Activated T-helper 2 cell treated with anti-CD3 and anti-CD28 coated beads, Interferon-gamma antibody, Interleukin-2, Interleukin-4, amounts not matched to agents 10 μg/mL and 5 μg/mL and 100 μg/mL, durations not matched to agents 14 hours and 24 hours and 36 hours (primary cell): ENCODE data around the gene NOXO1. TPM values are rescaled to one million over a fixed set of nuclear protein-coding genes. Genes with fewer than 3 reads are reported as not detected.

Source experiments
- DNase-seq: peaks from one replicate; pipeline ENCODE4 v3.0.0; 2021; ENCODE audit warnings: low spot score
- H3K27ac Mint-ChIP-seq: one replicate; pipeline ENCODE4 v1.8.0; 2021; ENCODE audit warnings: mixed read lengths
- H3K27me3 Mint-ChIP-seq: one replicate; pipeline ENCODE4 v1.8.0; 2021; ENCODE audit warnings: low read depth, mixed read lengths
- H3K36me3 Mint-ChIP-seq: one replicate; pipeline ENCODE4 v1.8.0; 2021; ENCODE audit warnings: low read depth, mixed read lengths
- H3K4me1 Mint-ChIP-seq: one replicate; pipeline ENCODE4 v1.8.0; 2021; ENCODE audit warnings: low read depth, mixed read lengths
- H3K4me3 Mint-ChIP-seq: one replicate; pipeline ENCODE4 v1.8.0; 2021; ENCODE audit warnings: low read depth, mild to moderate bottlenecking, moderate library complexity, mixed read lengths
- H3K9me3 Mint-ChIP-seq: one replicate; pipeline ENCODE4 v1.8.0; 2021; ENCODE audit warnings: mixed read lengths
- intact Hi-C: fragments of 100-400 bp; cut with micrococcal nuclease; formaldehyde crosslinking; loops from one replicate; pipeline ENCODE4 v1.15.1; 2023
- total RNA-seq: library from RNA; stranded (reverse); gene quantifications from 2 replicates; pipeline ENCODE4 v1.2.3, GENCODE V29; 2022

The NOXO1 gene, protein sequence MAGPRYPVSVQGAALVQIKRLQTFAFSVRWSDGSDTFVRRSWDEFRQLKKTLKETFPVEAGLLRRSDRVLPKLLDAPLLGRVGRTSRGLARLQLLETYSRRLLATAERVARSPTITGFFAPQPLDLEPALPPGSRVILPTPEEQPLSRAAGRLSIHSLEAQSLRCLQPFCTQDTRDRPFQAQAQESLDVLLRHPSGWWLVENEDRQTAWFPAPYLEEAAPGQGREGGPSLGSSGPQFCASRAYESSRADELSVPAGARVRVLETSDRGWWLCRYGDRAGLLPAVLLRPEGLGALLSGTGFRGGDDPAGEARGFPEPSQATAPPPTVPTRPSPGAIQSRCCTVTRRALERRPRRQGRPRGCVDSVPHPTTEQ
- total RNA-seq = 0.21 and 0.23 TPM in 2 replicates

- Mint-ChIP-seq H3K4me1 (peaks cover 5% of the 10 kb centered on the region), H3K27ac (no peak within 1 kb of the TSS), H3K4me3 (no peak within 1 kb of the TSS), H3K36me3 (peaks cover 24% of the 10 kb centered on the region), H3K9me3 (no peaks in the 10 kb centered on the region), H3K27me3 (peaks cover 30% of the 10 kb centered on the region)
- intact Hi-C loops = no loop called here
- no peak for DNase-seq
These were observed at the start of gene NOXO1 for GRCh38 chr16:1981398-1981836. TSS of gene NOXO1 (minus strand) at chr16:1981469. CDS start at chr16:1981179, 290 bp downstream.

DNA sequence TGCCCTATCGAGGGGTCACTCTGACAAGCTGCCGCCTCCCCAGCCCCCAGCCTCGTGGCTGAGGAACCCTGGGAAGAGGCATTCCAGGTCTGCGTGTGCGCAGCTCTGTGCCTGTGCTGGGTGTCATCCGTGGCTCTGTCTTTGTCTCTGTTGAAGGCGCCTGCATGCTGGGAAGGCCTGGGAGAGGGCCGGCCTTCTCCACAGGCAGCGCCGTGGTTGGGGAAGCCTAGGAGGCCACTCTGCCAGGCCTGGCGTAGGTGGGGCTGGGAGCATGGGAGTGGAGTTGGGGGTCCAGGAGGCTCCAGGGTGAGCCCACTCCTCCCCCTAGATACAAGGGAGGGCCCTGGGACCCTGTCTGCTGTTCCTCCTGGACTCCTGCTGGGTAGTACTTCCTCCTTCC is 48.8 kb upstream of the NOXO1 start:
- peaks cover 26% of the 10 kb centered on the region for H3K27me3 Mint-ChIP-seq
- H3K4me3 Mint-ChIP-seq = no peak overlapping the region
- intact Hi-C loops = no loop called here
- H3K4me1 Mint-ChIP-seq = peaks cover 5% of the 10 kb centered on the region
- no peaks in the 10 kb centered on the region for H3K9me3 Mint-ChIP-seq
- no peak overlapping the region for H3K27ac Mint-ChIP-seq
- no peaks in the 10 kb centered on the region for H3K36me3 Mint-ChIP-seq
- DNase-seq = no peak

DNA sequence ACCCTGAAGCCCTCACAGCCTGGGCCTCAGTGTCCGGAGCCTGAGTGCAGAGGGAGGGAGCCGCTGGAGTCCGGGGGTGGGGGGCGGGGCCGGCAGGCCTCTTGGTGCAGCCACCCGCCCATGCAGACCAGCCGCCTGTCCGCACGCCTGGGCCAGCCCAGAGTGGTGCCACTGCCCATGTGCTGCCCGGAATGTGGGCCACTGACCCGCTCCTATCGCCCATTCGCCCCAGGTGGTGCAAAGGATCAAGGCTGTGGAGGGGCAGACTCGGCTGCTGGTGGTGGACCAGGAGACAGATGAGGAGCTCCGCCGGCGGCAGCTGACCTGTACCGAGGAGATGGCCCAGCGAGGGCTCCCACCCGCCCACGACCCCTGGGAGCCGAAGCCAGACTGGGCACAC is 48.1 kb upstream of the NOXO1 start:
- H3K9me3 Mint-ChIP-seq = no peaks in the 10 kb centered on the region
- no peak overlapping the region for H3K27ac Mint-ChIP-seq
- peaks cover 5% of the 10 kb centered on the region for H3K4me1 Mint-ChIP-seq
- intact Hi-C loops = loop anchor here (10.0 kb wide), 1 partner anchor 225 kb away; the partner anchor contains the start of gene ECI1
- DNase-seq = no peak
- H3K27me3 Mint-ChIP-seq = peaks cover 27% of the 10 kb centered on the region
- no peaks in the 10 kb centered on the region for H3K36me3 Mint-ChIP-seq
- no peak overlapping the region for H3K4me3 Mint-ChIP-seq

GRCh38 chr16:2028620-2029220 is 47.5 kb upstream of the NOXO1 start:
- intact Hi-C loops = loop anchor here (10.0 kb wide), 1 partner anchor 226 kb away; the partner anchor contains the start of gene ECI1
- no peaks in the 10 kb centered on the region for H3K36me3 Mint-ChIP-seq
- H3K27ac Mint-ChIP-seq = no peak overlapping the region
- peaks cover 9% of the 10 kb centered on the region for H3K4me1 Mint-ChIP-seq
- H3K4me3 Mint-ChIP-seq = no peak overlapping the region
- no peaks in the 10 kb centered on the region for H3K9me3 Mint-ChIP-seq
- no peak for DNase-seq
- peaks cover 27% of the 10 kb centered on the region for H3K27me3 Mint-ChIP-seq

GRCh38 chr16:2028146-2028545 is 46.9 kb upstream of the NOXO1 start:
- H3K9me3 Mint-ChIP-seq = no peaks in the 10 kb centered on the region
- no peaks in the 10 kb centered on the region for H3K36me3 Mint-ChIP-seq
- intact Hi-C loops = loop anchor here (10.0 kb wide), 1 partner anchor 227 kb away; the partner anchor contains the start of gene ECI1

GRCh38 chr16:2027024-2028010 is 46.0 kb upstream of the NOXO1 start:
- peak overlapping the region; percentile 52 for H3K4me3 Mint-ChIP-seq
- H3K9me3 Mint-ChIP-seq = no peaks in the 10 kb centered on the region
- DNase-seq = no peak
- intact Hi-C loops = loop anchor here (10.0 kb wide), 1 partner anchor 227 kb away; the partner anchor contains the start of gene ECI1
- H3K4me1 Mint-ChIP-seq = peaks cover 14% of the 10 kb centered on the region
- no peak overlapping the region for H3K27ac Mint-ChIP-seq
- peaks cover 34% of the 10 kb centered on the region for H3K27me3 Mint-ChIP-seq
- H3K36me3 Mint-ChIP-seq = no peaks in the 10 kb centered on the region

More at GRCh38 chr16:2028146-2028545, 46.9 kb upstream of the NOXO1 start:
- DNase-seq = no peak
- no peak overlapping the region for H3K4me3 Mint-ChIP-seq
- peaks cover 27% of the 10 kb centered on the region for H3K27me3 Mint-ChIP-seq
- H3K27ac Mint-ChIP-seq = no peak overlapping the region
- H3K4me1 Mint-ChIP-seq = peaks cover 11% of the 10 kb centered on the region

GRCh38 chr16:2026461-2027023 is 45.3 kb upstream of the NOXO1 start, which contains the start of gene NHERF2:
TSS of gene NHERF2 (plus strand) at chr16:2026902. CDS start at chr16:2027006, 104 bp downstream.
- H3K9me3 Mint-ChIP-seq = no peaks in the 10 kb centered on the region
- peak within 1 kb of the TSS; percentile 52 for H3K4me3 Mint-ChIP-seq
- no peak within 1 kb of the TSS for H3K27ac Mint-ChIP-seq
- no peaks in the 10 kb centered on the region for H3K36me3 Mint-ChIP-seq
- H3K27me3 Mint-ChIP-seq = peaks cover 36% of the 10 kb centered on the region
- peaks cover 14% of the 10 kb centered on the region for H3K4me1 Mint-ChIP-seq
- no peak for DNase-seq
- intact Hi-C loops = loop anchor here (10.0 kb wide), 1 partner anchor 228 kb away; the partner anchor contains the start of gene ECI1

DNA sequence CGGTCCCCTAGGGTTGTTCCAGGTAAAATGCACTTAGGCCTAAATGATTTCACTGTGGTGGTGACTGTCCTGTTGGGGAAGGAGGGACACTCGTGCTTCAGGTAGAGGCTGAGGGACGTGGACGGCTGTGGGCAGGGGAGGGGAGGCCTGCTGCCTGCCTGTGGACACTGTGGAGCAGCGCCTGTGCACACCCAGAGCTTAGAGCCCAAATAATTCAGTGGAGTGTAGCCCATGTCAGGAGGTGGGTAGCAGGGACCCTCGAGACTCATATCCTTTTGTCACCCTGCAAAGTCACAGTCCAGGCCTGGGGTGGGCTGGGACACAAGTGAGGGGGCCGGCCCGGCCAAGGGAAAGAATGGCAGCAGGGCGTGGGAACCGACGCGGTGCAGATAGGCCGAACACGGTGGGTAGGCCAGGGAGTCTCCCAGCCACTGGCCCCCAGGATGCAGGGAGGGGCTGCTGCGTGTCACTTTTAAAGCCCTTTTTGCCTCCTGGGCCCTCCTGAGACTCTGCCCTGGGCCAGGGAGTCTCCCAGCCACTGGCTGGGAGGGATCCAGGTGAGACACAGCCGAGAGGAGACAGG is 44.7 kb upstream of the NOXO1 start:
- intact Hi-C loops = loop anchor here (10.0 kb wide), 1 partner anchor 229 kb away; the partner anchor contains the start of gene ECI1
- Mint-ChIP-seq H3K27ac (no peak overlapping the region), H3K4me3 (peak overlapping the region; percentile 33), H3K27me3 (peaks cover 38% of the 10 kb centered on the region), H3K36me3 (no peaks in the 10 kb centered on the region), H3K4me1 (peaks cover 14% of the 10 kb centered on the region), H3K9me3 (no peaks in the 10 kb centered on the region)
- no peak for DNase-seq

DNA sequence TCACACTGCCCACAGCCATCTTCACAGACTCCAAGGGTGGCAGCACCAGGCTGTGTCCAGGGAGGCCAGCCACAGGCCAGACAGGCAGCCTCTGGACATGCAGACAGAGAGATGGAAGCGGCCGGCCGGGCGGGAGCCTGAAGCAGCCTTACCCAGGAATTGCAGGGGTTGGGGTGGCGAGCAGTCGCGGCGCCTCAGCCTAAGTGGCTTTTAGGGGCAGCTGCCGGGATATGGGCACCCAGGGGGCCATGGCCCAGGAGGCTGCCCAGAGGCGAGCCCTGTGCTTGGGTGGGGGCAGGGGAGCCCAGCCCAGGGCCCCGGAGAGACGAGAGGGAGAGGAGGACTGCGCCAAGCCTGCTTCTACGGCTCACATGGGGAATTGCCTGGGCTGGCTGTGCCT is 44.0 kb upstream of the NOXO1 start:
- H3K27ac Mint-ChIP-seq = no peak overlapping the region

DNA sequence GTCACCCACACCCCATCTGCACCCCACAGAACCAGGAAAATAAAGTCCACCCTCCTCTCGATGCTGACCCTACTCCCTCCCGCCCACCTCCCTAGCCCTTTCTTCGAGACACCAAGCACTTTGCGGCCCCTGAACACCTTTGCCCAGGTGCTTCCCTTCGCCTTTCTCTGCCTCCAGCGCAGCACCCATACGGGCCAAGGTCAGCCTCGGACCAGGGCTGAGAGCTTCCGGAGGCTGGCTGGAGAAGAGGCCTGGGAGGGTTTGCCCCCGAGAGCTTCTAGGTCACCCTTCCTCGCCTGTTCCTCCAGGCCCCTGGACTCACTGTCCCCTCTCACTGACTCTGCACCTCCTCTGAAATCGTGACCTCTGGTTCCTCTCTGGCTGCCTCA is 42.8 kb upstream of the NOXO1 start:
- H3K9me3 Mint-ChIP-seq = no peaks in the 10 kb centered on the region
- peaks cover 16% of the 10 kb centered on the region for H3K4me1 Mint-ChIP-seq
- no peaks in the 10 kb centered on the region for H3K36me3 Mint-ChIP-seq
- peaks cover 42% of the 10 kb centered on the region for H3K27me3 Mint-ChIP-seq
- H3K27ac Mint-ChIP-seq = no peak overlapping the region
- DNase-seq = no peak
- H3K4me3 Mint-ChIP-seq = no peak overlapping the region
- intact Hi-C loops = loop anchor here (5.0 to 10.0 kb wide), 2 partner anchors 231 to 318 kb away; partner anchors contain the start of genes ABCA3 and ECI1

More for the DNA sequence above, 44.0 kb upstream of the NOXO1 start:
- Mint-ChIP-seq H3K36me3 (no peaks in the 10 kb centered on the region), H3K27me3 (peaks cover 43% of the 10 kb centered on the region), H3K9me3 (no peaks in the 10 kb centered on the region), H3K4me3 (no peak overlapping the region), H3K4me1 (peaks cover 16% of the 10 kb centered on the region)
- intact Hi-C loops = loop anchor here (10.0 kb wide), 1 partner anchor 230 kb away; the partner anchor contains the start of gene ECI1
- no peak for DNase-seq
